Upper lobe of left lung (tissue), 6 donors: ENCODE data around the gene FGA. TPM values are rescaled to one million over a fixed set of nuclear protein-coding genes. Genes with fewer than 3 reads are reported as not detected.

ENCODE experiments used
- ATAC-seq, 2 donors: fragments of 200-7000 bp; cut with Tn5 transposase; one replicate each; pipeline ENCODE4 v1.9.1; 2022; ENCODE audit warnings: mild to moderate bottlenecking in 2 of 2, moderate library complexity in 2 of 2; ENCODE audit not compliant: low FRiP score in 2 of 2
- DNase-seq, 2 donors: peaks; one replicate each; pipeline ENCODE4 v3.0.0-alpha.2; 2019 to 2020
- H3K27ac ChIP-seq, 4 donors: fragments of 200-600 bp; sonication (generic); one replicate each; pipeline ENCODE4 v1.5.1; 2016 to 2019
- H3K27me3 ChIP-seq, 4 donors: fragments of 200-600 bp; sonication (generic); one replicate each; pipeline ENCODE4 v1.5.1; 2017 to 2019
- H3K36me3 ChIP-seq, 4 donors: fragments of 200-600 bp; sonication (generic); one replicate each; pipeline ENCODE4 v1.5.1; 2016 to 2019
- H3K4me1 ChIP-seq, 4 donors: fragments of 200-600 bp; sonication (generic); one replicate each; pipeline ENCODE4 v1.5.1; 2018 to 2019
- H3K4me3 ChIP-seq, 4 donors: fragments of 200-600 bp; sonication (generic); one replicate each; pipeline ENCODE4 v1.5.1; 2017 to 2019; ENCODE audit warnings: mild to moderate bottlenecking in 2 of 4, moderate library complexity in 1 of 4
- H3K9me3 ChIP-seq, 4 donors: fragments of 200-600 bp; sonication (generic); one replicate each; pipeline ENCODE4 v1.5.1; 2018 to 2019
- EP300 ChIP-seq, 4 donors: sonication (generic); formaldehyde crosslinking; IDR thresholded peaks; one replicate each; pipeline ENCODE4 v1.5.1; 2017; ENCODE audit warnings: antibody characterized with exemption in 4 of 4, control low read depth in 2 of 4
- POLR2A ChIP-seq, 4 donors: fragments of 450-650 bp; IDR thresholded peaks; one replicate each; pipeline ENCODE4 v1.5.1; 2016 to 2017; ENCODE audit warnings: antibody characterized with exemption in 4 of 4, mild to moderate bottlenecking in 2 of 4
- POLR2AphosphoS5 ChIP-seq, 2 donors: sonication (generic); formaldehyde crosslinking; IDR thresholded peaks; one replicate each; pipeline ENCODE4 v1.5.1; 2017; ENCODE audit warnings: antibody characterized with exemption in 2 of 2
- WGBS, 2 donors: methylation state at CpG; one replicate each; pipeline ENCODE4 v1.1.5; 2017 to 2018; 5-methylcytosine and 5-hydroxymethylcytosine counted together
- total RNA-seq, 6 donors: library from RNA; depleted of rRNA in 4 of 6; stranded (reverse); fragments of >200 nt in 4 of 6; gene quantifications; one replicate each; pipeline versions ENCODE4 v1.1.0 to v1.2.1, GENCODE V29; 2016 to 2021
- TF ChIP-seq, protein P1 (sequence below), 6 experiments: fragments of 450-650 bp in 4 of 6; fragments of 200-600 bp in 2 of 6; sonication (generic) in 2 of 6; IDR thresholded peaks; one replicate each; pipeline ENCODE4 v1.5.1; 2016 to 2019; ENCODE audit warnings: antibody characterized with exemption in 6 of 6
- donor health status: DM: no; HTN: no; CAD: no; lungs with moderate emphysema.
- donor health status: DM: no; HTN: yes; CAD: no; lungs with severe emphysema.

FGA gene
- total RNA-seq, 6 donors from 2014 or later, result 1.0 to 30.7 (median 3.6) TPM

DNA sequence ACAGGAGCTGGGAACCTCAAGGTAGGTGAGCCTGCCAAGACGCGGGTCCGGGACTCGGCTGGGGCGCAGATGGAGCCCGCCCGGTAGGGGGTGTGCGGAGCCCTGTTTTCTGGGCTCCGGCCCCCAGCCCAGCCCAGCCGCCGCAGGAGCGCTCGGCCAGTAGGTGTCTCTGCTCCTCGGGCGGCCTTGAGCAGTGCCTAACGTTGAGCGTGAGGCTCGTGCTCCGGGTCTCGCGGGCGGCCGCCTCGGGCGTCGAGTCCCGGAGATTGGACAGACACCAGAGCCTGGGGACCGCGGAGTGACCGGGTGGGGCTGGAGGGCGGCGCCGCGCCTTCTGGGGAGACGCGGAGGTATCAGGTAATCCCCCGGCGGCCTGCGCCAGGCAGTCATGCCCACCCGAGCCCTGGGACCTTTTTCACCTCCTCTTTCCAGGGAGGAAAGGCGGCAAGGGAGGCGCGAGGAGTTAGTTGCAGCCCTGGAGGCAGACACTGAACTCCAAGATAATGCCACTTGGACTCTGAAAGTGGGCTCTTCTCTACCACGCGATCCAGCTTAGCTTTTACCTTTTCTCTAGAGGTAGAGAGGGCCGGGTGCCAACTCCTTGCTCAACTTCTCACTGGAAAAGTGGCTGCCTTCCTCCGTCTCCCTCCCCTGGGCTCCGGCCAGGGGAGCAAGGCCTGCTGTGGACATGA is 36.4 kb upstream of the FGA start:
- H3K36me3 ChIP-seq, result no peaks in the 10 kb centered on the region
- ATAC-seq (peak; percentile 85 to 91), DNase-seq (peak; percentile 76 to 91)
- peaks cover 0 to 6% (median 0%) of the 10 kb centered on the region in 4 donors for H3K27me3 ChIP-seq
- peak overlapping the region in 3 of 4 donors; percentile 34 to 43 (median 41) for H3K4me3 ChIP-seq
- H3K4me1 ChIP-seq, result peaks cover 3 to 13% (median 9%) of the 10 kb centered on the region in 4 donors
- H3K9me3 ChIP-seq, result no peaks in the 10 kb centered on the region
- TF ChIP-seq, protein P1, sequence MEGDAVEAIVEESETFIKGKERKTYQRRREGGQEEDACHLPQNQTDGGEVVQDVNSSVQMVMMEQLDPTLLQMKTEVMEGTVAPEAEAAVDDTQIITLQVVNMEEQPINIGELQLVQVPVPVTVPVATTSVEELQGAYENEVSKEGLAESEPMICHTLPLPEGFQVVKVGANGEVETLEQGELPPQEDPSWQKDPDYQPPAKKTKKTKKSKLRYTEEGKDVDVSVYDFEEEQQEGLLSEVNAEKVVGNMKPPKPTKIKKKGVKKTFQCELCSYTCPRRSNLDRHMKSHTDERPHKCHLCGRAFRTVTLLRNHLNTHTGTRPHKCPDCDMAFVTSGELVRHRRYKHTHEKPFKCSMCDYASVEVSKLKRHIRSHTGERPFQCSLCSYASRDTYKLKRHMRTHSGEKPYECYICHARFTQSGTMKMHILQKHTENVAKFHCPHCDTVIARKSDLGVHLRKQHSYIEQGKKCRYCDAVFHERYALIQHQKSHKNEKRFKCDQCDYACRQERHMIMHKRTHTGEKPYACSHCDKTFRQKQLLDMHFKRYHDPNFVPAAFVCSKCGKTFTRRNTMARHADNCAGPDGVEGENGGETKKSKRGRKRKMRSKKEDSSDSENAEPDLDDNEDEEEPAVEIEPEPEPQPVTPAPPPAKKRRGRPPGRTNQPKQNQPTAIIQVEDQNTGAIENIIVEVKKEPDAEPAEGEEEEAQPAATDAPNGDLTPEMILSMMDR (IDR thresholded peaks at IDR 0.05), result peak in 4 of 6 experiments; percentile 40 to 63 (median 51)
- no peak for TF ChIP-seq POLR2A (IDR thresholded peaks at IDR 0.05)
- no peak for TF ChIP-seq POLR2AphosphoS5 (IDR thresholded peaks at IDR 0.05)
- TF ChIP-seq EP300 (IDR thresholded peaks at IDR 0.05), result no peak
- 5 to 19% methylated on average over 10 to 38 of the region's 48 CpGs for WGBS, 2 donors
- peak overlapping the region in 1 of 4 donors; percentile 46 for H3K27ac ChIP-seq

DNA sequence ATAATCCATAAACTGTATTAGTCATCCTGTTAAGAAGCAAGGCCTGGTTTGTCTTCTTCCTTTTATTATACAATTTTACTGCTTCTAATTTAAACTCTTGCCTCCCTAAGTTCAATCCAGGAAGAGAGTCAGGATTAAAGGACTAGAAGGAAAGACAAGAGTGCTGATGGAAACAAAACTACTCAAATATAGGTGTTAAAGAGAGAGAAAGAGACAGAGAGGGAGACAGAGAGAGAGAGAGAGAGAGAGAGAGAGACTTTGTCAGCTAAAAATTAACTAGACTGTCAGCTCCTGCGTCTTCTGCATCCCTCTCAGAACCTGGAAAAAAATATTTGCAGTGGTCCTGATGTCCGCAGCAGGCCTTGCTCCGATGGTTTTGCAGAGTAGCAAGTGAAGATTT is 35.4 kb upstream of the FGA start:
- Histone ChIP-seq H3K4me3 (no peak overlapping the region), H3K27me3 (peaks cover 0 to 6% (median 0%) of the 10 kb centered on the region in 4 donors), H3K27ac (no peak overlapping the region), H3K9me3 (no peaks in the 10 kb centered on the region), H3K36me3 (no peaks in the 10 kb centered on the region), H3K4me1 (peaks cover 3 to 13% (median 9%) of the 10 kb centered on the region in 4 donors)
- WGBS, 2 donors, result 80 to 92% methylated on average over 3 of the region's 3 CpGs
- TF ChIP-seq POLR2AphosphoS5 (IDR thresholded peaks at IDR 0.05) (no peak), POLR2A (IDR thresholded peaks at IDR 0.05) (no peak), EP300 (IDR thresholded peaks at IDR 0.05) (no peak)
- TF ChIP-seq, protein P1 (IDR thresholded peaks at IDR 0.05), result no peak
- DNase-seq, result no peak
- no peak for ATAC-seq

DNA sequence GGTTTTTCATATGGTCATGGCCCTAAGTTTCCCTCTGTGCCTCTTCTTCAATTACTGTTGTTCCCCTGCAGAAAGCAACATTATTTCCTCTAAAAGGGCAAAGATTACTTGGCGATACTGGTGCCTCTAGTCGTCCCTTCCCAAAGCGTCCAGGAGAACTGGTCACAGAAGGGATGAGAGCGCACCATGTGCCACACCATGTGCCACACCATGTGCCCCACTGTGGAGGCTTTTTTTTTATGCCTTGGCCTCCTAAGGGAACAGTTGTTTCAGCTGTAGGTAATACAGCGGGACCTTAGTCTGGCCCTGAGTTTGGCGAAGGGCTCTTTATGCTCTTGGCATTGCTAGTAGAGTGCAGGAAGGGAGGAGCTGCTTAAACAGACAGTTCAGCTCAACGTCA is 33.5 kb upstream of the FGA start:
- Histone ChIP-seq H3K4me1 (peaks cover 3 to 13% (median 9%) of the 10 kb centered on the region in 4 donors), H3K9me3 (no peaks in the 10 kb centered on the region), H3K4me3 (no peak overlapping the region), H3K27me3 (peaks cover 0 to 6% (median 0%) of the 10 kb centered on the region in 4 donors), H3K27ac (no peak overlapping the region), H3K36me3 (no peaks in the 10 kb centered on the region)
- no peak for ATAC-seq
- no peak for DNase-seq
- 82 to 84% methylated on average over 7 of the region's 7 CpGs for WGBS, 2 donors
- TF ChIP-seq EP300 (IDR thresholded peaks at IDR 0.05) (no peak), POLR2A (IDR thresholded peaks at IDR 0.05) (no peak), POLR2AphosphoS5 (IDR thresholded peaks at IDR 0.05) (no peak)
- TF ChIP-seq, protein P1 (IDR thresholded peaks at IDR 0.05), result no peak

DNA sequence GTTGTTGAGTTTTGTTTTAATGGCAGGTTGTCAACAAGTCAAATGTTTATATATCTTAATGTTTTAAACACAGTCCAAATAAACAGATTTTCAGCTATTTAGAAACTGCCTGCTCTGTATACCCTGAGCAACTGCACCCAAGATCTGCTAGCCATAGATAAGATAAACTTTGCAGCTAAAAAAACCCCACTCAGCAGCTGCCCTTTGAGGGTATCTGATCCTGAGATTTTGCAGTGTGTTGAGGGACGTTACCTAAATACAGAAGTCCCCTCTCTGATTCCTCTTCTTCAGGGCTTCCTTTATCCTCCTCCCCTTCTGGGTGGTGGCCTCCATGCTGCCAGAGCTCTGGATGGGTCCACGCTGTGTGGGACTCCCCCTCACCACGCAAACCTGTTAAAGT is 32.9 kb upstream of the FGA start:
- no peak overlapping the region for H3K27ac ChIP-seq
- peaks cover 3 to 13% (median 9%) of the 10 kb centered on the region in 4 donors for H3K4me1 ChIP-seq
- TF ChIP-seq POLR2A (IDR thresholded peaks at IDR 0.05) (no peak), EP300 (IDR thresholded peaks at IDR 0.05) (no peak), POLR2AphosphoS5 (IDR thresholded peaks at IDR 0.05) (no peak)
- TF ChIP-seq, protein P1 (IDR thresholded peaks at IDR 0.05), result no peak
- no peaks in the 10 kb centered on the region for H3K36me3 ChIP-seq
- no peaks in the 10 kb centered on the region for H3K9me3 ChIP-seq
- WGBS, 2 donors, result 67 to 70% methylated on average over 3 of the region's 3 CpGs
- H3K27me3 ChIP-seq, result peaks cover 0 to 6% (median 0%) of the 10 kb centered on the region in 4 donors
- H3K4me3 ChIP-seq, result no peak overlapping the region
- DNase-seq (no peak), ATAC-seq (no peak)

DNA sequence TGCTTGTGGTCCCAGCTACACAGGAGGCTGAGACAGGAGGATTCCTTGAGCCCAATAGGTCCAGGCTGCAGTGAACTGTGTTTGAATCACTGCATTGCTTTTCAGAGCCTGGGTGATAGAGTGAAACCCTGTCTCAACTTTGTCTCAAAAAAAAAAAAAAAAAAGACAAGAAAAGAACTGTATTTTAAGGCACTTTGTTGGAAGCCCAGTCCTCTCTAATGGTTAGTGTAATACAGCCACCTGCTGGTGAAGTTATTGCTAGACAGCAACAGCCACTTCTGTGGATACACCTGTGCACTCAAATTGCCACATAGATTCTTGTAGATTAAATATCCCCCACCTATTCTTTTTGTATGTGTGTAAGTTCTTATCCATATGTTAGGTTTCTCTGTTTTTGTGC is 32.1 kb upstream of the FGA start:
- Histone ChIP-seq H3K27ac (no peak overlapping the region), H3K4me3 (no peak overlapping the region), H3K9me3 (no peaks in the 10 kb centered on the region), H3K4me1 (peaks cover 3 to 12% (median 9%) of the 10 kb centered on the region in 4 donors), H3K36me3 (no peaks in the 10 kb centered on the region), H3K27me3 (peaks cover 0 to 6% (median 0%) of the 10 kb centered on the region in 4 donors)
- TF ChIP-seq POLR2AphosphoS5 (IDR thresholded peaks at IDR 0.05), result no peak
- TF ChIP-seq, protein P1 (IDR thresholded peaks at IDR 0.05), result peak in 5 of 6 experiments; percentile 11 to 55 (median 42)
- ATAC-seq (no peak), DNase-seq (no peak)
